GM21529 (cell line): ENCODE results near the gene JUND.
"Not testable (repeated sequence)": the region's sequence is repeated elsewhere in the genome, so short reads cannot be mapped to it uniquely, and the experiment has no call there.

ENCODE experiments used
- ATAC-seq: cut with Tn5 transposase; IDR thresholded peaks from one replicate; pipeline ENCODE4 v1.9.1; 2021; ENCODE audit not compliant: unreplicated experiment

Gene JUND

GRCh38 chr19:18281082-18282020 is at the start of gene JUND:
TSS of gene JUND (minus strand) at chr19:18281622. CDS start at chr19:18281484, 138 bp downstream.
- ATAC-seq = peak; percentile 62

- no peak for ATAC-seq
These were observed 49.4 kb upstream of the JUND start for GRCh38 chr19:18330868-18331267.

GRCh38 chr19:18329035-18329376 is 47.6 kb upstream of the JUND start:
- no peak for ATAC-seq

- ATAC-seq = peak; percentile 88
These were observed 47.1 kb upstream of the JUND start for GRCh38 chr19:18328340-18329034.

- no peak for ATAC-seq
These were observed 45.4 kb upstream of the JUND start for GRCh38 chr19:18326772-18327171.

GRCh38 chr19:18324373-18324731 is 42.9 kb upstream of the JUND start:
- ATAC-seq = not testable (repeated sequence)

- peak; percentile 87 for ATAC-seq
These were observed 41.5 kb upstream of the JUND start, which contains the start of gene LSM4 for GRCh38 chr19:18322759-18323460. TSS of gene LSM4 (minus strand) at chr19:18323076. CDS start at chr19:18323020, 56 bp downstream.

GRCh38 chr19:18322318-18322758 is 40.9 kb upstream of the JUND start:
- ATAC-seq = no peak

- ATAC-seq = no peak
These were observed 40.3 kb upstream of the JUND start for GRCh38 chr19:18321734-18322102.

- ATAC-seq = no peak
These were observed 39.7 kb upstream of the JUND start for GRCh38 chr19:18320865-18321733.

GRCh38 chr19:18319591-18320135 is 38.2 kb upstream of the JUND start:
- ATAC-seq = no peak

GRCh38 chr19:18317961-18318800 is 36.8 kb upstream of the JUND start:
- no peak for ATAC-seq

GRCh38 chr19:18313398-18313797 is 32.0 kb upstream of the JUND start:
- no peak for ATAC-seq

GRCh38 chr19:18312092-18312534 is 30.7 kb upstream of the JUND start:
- ATAC-seq = no peak

- ATAC-seq = no peak
These were observed 30.2 kb upstream of the JUND start for GRCh38 chr19:18311502-18312091.

GRCh38 chr19:18310966-18311365 is 29.5 kb upstream of the JUND start:
- ATAC-seq = no peak

- ATAC-seq = no peak
These were observed 28.9 kb upstream of the JUND start for GRCh38 chr19:18310118-18310909.

GRCh38 chr19:18309525-18310064 is 28.2 kb upstream of the JUND start:
- no peak for ATAC-seq
